HG03045 (cell line): ENCODE measurements around the gene KCTD7.
"Not testable (repeated sequence)": the region's sequence is repeated elsewhere in the genome, so short reads cannot be mapped to it uniquely, and the experiment has no call there.

Source experiments
- ATAC-seq: cut with Tn5 transposase; IDR thresholded peaks from one replicate; pipeline ENCODE4 v1.9.1; 2021; ENCODE audit warnings: mild to moderate bottlenecking, moderate library complexity; ENCODE audit not compliant: unreplicated experiment

Gene KCTD7

GRCh38 chr7:66651026-66651425 lies 22.3 kb downstream of the KCTD7 start:
- not testable (repeated sequence) for ATAC-seq

DNA sequence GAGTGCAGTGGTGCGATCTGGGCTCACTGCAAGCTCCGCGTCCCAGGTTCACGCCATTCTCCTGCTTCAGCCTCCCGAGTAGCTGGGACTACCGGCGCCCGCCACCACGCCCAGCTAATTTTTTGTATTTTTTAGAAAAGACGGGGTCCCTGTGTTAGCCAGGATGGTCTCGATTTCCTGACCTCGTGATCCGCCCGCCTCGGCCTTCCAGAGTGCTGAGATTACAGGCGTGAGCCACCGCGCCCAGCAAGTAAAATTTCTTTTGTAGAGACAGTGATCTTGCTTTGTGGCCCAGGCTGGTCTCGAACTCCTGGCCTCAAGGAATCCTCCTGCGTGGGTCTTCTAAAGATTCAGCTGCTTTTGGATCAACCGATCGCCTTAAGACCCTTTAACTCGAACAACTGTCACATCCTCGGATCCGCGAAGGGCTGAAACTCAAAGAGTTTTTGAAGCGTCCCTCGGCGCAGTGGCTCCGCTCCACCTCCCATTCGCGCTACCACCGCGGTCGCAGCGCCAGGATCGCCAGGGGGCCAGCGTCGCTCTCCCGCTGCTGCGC lies 25.1 kb downstream of the KCTD7 start:
- ATAC-seq: not testable (repeated sequence)

DNA sequence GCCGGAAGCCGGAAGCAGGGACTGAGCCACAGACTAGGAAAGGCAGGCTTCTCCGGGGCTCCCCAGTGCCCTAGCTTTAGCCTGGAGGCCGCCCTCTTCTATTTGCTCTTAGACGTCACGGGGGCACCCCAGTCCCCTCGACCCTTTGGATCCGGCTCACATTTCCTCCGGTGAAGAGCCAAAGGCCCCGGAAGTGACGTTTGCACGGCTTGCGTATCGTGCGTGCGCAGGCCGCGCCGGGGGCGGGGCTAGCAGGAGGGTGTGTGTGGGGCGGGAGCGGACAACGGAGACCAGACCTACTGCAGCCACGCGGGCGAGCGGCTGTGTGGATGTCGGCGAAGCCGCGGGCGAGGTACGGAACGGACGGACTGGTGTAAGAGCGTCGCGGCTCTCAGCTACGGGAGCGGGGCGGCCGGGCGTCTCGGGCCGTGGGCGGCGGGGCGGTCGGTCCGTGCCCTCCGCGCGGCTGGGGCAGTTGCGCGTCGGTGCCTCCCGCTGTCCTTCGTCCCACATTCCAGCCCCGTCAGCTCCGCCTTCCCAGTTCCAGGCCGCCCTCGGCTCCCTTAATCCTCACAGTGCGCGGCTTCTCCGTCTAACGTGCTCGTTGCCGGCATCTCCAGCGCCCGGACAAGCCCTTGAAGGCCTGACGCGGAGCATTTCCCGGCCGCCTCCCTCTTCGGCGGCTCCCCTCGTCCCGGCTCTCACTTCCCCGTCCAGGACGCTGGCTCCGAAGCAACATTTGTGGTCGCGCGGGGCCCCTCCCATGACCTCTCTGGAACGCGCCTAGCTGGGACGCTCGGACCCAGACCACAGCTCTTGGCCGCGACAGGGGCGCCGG lies 25.8 kb downstream of the KCTD7 start:
- ATAC-seq: peak; percentile 93

GRCh38 chr7:66655113-66655806 lies 26.6 kb downstream of the KCTD7 start:
- peak; percentile 9 for ATAC-seq

- ATAC-seq: not testable (repeated sequence)
Measured at GRCh38 chr7:66655826-66656485, 27.3 kb downstream of the KCTD7 start.

GRCh38 chr7:66657798-66658197 lies 29.1 kb downstream of the KCTD7 start:
- no peak for ATAC-seq

DNA sequence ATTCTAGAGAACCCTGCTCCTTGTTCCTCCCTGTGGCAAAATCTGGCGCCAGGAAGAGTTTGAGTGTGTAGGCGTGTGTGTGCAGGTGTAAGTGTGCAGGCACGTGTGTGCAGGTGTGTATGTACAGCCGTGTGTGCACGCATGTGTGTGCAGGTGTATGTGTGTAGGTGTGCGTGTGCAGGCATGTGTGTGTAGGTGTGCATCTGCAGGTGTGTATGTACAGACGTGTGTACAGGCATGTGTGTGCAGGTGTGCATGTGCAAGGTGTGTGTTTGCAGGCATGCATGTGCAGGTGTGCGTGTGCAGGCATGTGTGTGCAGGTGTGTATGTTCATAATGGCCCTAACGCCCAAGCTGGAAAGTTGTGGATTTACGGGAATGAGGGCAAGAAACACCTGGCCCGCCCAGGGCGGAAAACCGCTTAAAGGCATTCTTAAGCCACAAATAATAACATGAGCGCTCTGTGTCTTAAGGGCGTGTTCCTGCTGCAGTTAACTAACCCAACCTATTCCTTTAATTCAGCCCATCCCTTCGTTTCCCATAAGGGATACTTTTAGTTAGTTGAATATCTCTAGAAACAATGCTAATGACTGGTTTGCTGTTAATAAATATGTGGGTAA lies 34.1 kb downstream of the KCTD7 start:
- ATAC-seq: no peak

- no peak for ATAC-seq
Measured at GRCh38 chr7:66664590-66665293, 36.1 kb downstream of the KCTD7 start.

- no peak for ATAC-seq
Measured at GRCh38 chr7:66666313-66666952, 37.8 kb downstream of the KCTD7 start.

DNA sequence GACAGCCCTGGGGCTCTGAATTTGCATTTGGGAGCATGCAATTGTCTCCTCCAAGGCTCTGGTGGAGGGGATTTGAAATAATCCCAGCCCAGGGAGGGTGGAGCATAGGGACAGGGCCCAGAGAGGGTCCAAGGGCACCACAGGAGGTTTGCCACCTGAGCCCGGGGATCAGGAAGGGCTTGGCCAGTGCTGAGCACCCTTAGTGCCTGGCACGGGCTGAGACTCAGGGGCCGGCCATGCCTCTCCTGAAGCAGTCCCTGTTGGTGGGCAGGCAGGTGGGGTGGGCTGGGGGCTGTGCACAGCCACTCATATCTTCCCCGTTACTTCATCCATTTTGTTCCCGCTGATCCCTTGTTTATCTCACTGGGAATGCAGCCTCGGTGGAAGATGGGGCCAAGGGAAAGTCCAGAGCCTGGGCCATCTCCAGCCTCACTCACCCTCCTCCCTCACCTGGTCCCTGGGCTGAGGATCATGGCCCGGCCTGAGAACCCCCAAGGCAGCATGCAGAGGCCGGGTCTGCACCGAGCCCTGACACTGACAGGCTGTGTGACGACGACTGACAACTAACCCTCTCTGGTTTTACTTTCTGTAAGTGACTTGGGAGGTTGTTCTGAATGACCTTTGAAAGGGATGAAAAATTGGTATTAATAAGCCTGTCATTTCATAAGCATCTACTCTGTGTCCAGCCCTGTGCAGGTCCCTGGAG lies 38.5 kb downstream of the KCTD7 start:
- no peak for ATAC-seq

GRCh38 chr7:66668112-66668511 lies 39.4 kb downstream of the KCTD7 start:
- ATAC-seq: no peak

DNA sequence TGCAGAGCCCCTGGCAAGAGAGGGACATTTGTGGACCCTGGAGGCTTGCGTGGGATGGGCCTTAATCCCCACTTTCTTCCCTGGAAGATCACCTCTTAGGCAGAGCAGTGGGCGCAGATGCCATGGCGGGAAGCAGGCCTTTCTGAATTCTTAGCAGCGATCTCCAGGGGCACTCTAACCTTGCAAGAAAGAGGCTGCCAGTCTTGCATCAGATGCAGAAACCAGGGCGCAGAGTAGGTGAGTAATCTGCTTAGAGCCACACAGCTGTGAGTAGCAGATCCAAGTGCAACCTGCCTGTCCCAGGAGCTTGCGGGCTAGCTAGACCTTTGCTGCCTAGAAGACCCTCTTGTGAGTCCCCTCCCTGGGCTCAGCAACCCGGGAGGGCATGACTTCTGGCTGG lies 40.0 kb downstream of the KCTD7 start:
- ATAC-seq: no peak

DNA sequence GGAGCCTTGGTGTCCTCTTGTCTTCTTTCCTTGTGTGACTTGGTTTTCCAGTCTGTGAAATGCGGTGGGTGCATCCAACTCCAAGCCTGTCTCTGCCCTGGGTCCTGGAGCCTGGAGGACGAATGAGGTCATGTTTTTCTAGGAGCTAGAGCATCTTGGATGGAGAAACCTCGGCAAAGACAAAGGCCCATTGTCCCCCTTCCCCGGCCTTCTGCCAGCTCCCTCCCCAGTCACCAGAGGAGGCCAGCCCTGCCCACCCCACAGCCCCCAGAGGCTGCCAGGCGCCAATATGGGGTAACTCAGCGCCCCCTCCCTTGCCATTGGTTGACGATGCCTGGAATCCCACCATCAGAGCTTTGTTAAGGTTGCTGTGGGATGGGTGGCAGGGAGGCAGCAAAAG lies 40.4 kb downstream of the KCTD7 start:
- ATAC-seq: no peak

DNA sequence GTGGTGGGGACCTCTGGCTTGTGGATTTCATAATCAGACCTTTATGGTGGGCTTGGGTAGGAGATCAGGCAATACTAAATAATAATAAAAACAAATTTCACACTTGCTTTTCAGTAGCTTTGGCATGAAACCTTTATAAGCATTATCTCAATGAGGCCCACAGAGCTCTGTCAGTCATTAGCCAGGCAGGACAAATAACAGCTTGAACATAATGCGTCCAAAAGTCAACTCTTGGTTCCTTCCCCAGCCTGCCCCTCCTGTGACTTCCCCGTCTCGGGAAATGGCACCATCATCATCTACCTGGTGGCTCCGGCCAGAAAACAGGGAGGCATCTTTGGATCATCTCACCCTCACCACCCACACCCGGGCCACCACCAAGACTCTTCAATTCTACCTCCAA lies 40.8 kb downstream of the KCTD7 start:
- no peak for ATAC-seq

DNA sequence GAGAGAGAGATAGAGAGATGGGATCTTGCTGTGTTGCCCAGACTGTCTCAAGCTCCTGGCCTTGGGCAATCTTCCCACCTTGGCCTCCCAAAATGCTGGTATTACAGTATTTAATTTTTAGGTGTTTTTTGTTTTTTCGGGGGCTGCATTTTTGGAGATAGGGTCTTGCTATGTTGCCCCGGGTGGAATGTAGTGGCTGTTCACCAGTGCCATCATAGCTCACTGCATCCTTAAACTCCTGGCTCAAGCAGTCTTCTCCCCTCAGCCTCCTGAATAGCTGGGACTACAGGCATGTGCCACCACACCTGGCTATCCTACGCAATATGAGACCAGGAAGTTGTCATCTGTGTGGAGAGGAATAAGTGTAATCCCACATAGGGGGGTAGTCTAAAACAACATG lies 42.4 kb downstream of the KCTD7 start:
- ATAC-seq: no peak

DNA sequence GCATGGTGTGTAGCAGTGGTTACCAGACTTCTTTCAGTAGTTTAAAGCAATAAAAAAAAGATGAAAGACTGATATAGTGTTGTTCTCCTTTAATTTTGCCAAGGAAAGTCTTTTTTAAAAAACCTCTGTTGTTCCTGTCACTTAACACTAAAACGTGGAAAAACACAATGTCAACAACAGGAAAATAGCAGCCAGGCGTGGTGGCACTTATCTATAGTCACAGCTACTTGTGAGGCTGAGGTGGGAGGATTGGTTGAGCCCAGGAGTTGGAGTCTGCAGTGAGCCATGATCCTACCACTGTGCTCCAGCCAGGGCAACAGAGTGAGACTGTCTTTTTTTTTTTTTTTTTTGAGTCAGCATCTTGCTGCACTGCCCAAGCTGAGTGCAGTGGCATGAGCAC lies 42.8 kb downstream of the KCTD7 start:
- ATAC-seq: not testable (repeated sequence)

GRCh38 chr7:66672432-66673123 lies 43.9 kb downstream of the KCTD7 start:
- ATAC-seq: not testable (repeated sequence)

GRCh38 chr7:66673124-66673640 lies 44.5 kb downstream of the KCTD7 start:
- not testable (repeated sequence) for ATAC-seq
